ENCODE results near the gene HS3ST3A1. TPM values are rescaled to one million over a fixed set of nuclear protein-coding genes. Genes with fewer than 3 reads are reported as not detected.

HS3ST3A1 gene
- total and polyA plus RNA-seq, 2 of the 8 experiments (the other 6 are each of a cell fraction or from before 2014, with no cell fraction given): 5.4 to 5.7 TPM

GRCh38 chr17:13520899-13521572, 80.7 kb downstream of the HS3ST3A1 start:
- H3K4me2 ChIP-seq (ENCODE audit: insufficient read depth in 1 of 2, low read depth in 2 of 2, low read length in 2 of 2): no peak overlapping the region
- H4K5ac ChIP-seq (ENCODE audit: insufficient read length, low read depth, low read length): no peak overlapping the region
- H2BK15ac ChIP-seq (ENCODE audit: low read length): no peak overlapping the region
- no peak overlapping the region for H3K56ac ChIP-seq (replicated peaks; ENCODE audit: insufficient read length, low read depth, low read length)
- no peaks in the 10 kb centered on the region for H3K23me2 ChIP-seq (ENCODE audit: low read depth, low read length)
- ChIA-PET POLR2A (ENCODE audit: partially characterized antibody) (no interaction called here), CTCF (ENCODE audit: partially characterized antibody) (interaction anchor here (0.6 kb wide), 1 partner anchor 450 kb away, joined by 3 read pairs; no protein-coding TSS in a partner anchor)
- no peak overlapping the region for H3K27ac ChIP-seq (ENCODE audit: low read depth, low read length)
- H3K14ac ChIP-seq (ENCODE audit: insufficient read length): peak overlapping the region; percentile 23
- no peak overlapping the region for H3K9ac ChIP-seq (replicated peaks in 1 of 4; ENCODE audit: extremely low read depth in 1 of 4, low read depth in 3 of 4, low read length in 3 of 4)
- no peak overlapping the region for H3K18ac ChIP-seq (ENCODE audit: extremely low read depth, low read length)
- no peak overlapping the region for H2AFZ ChIP-seq (ENCODE audit: low read length)
- no peak overlapping the region for H4K8ac ChIP-seq (ENCODE audit: extremely low read depth, insufficient read depth, low read length)
- no peak overlapping the region for H3K23ac ChIP-seq (ENCODE audit: insufficient read length)
- no peaks in the 10 kb centered on the region for H3K27me3 ChIP-seq (replicated peaks in 1 of 4; ENCODE audit: control insufficient read depth in 3 of 4, extremely low read depth in 1 of 4, insufficient read depth in 3 of 4, low read length in 3 of 4)
- H3K4me1 ChIP-seq (replicated peaks in 1 of 4; ENCODE audit: control insufficient read depth in 3 of 4, insufficient read depth in 4 of 4, low read length in 3 of 4): no peaks in the 10 kb centered on the region
- H2BK20ac ChIP-seq (ENCODE audit: low read length): no peak overlapping the region
- H4K91ac ChIP-seq (replicated peaks; ENCODE audit: insufficient read length, low read length): no peak overlapping the region
- no peaks in the 10 kb centered on the region; a peak in 1 of 8 replicates for H3K36me3 ChIP-seq (ENCODE audit: control insufficient read depth in 2 of 4, insufficient read depth in 4 of 4, low read length in 3 of 4)
- H4K20me1 ChIP-seq (replicated peaks in 1 of 2; ENCODE audit: control insufficient read depth in 1 of 2, insufficient read depth in 2 of 2, low read length in 2 of 2): no peaks in the 10 kb centered on the region
- H3K4me3 ChIP-seq (ENCODE audit: extremely low read depth in 1 of 4, insufficient read depth in 2 of 4, low read depth in 3 of 4, low read length in 4 of 4): no peak overlapping the region
- no peaks in the 10 kb centered on the region for H3K79me1 ChIP-seq (ENCODE audit: low read depth, low read length)
- H2BK120ac ChIP-seq (replicated peaks; ENCODE audit: low read depth, low read length): no peak overlapping the region
- no peak overlapping the region for H2BK5ac ChIP-seq (ENCODE audit: low read depth, low read length)
- no peak overlapping the region for H3K4ac ChIP-seq (replicated peaks; ENCODE audit: insufficient read length, low read depth, low read length)
- no peaks in the 10 kb centered on the region for H3K79me2 ChIP-seq (ENCODE audit: control insufficient read depth in 1 of 2, insufficient read depth in 2 of 2, low read length in 2 of 2)
- no peak for DNase-seq (ENCODE audit: low read depth in 1 of 2, low spot score in 2 of 2)
- no peaks in the 10 kb centered on the region for H3K9me3 ChIP-seq (ENCODE audit: insufficient read depth in 2 of 2, low read depth in 1 of 2, low read length in 1 of 2)
- no peak for TF ChIP-seq MAX (IDR thresholded peaks at IDR 0.05)
- peak; percentile 74 for TF ChIP-seq MAFK (IDR thresholded peaks at IDR 0.05; ENCODE audit: low read depth, low read length)
- H2AK5ac ChIP-seq (ENCODE audit: low read depth, low read length): no peak overlapping the region
- no peak overlapping the region for H2BK12ac ChIP-seq (ENCODE audit: low read depth, low read length)
- FAIRE-seq: no peak
- 93% methylated on average over 6 of the region's 6 CpGs; no CpG with 5 or more reads in 1 of the 2 experiments for WGBS, 2 experiments (ENCODE audit: extremely low coverage in 1 of 2, insufficient coverage in 1 of 2, insufficient read length in 1 of 2, insufficient replicate concordance in 2 of 2, low coverage in 1 of 2, low lambda C conversion rate in 2 of 2, missing lambda C conversion rate in 1 of 2)
